Suprapubic skin (tissue), 4 donors: Measurements from ENCODE around the gene NCOA4. TPM values are rescaled to one million over a fixed set of nuclear protein-coding genes. Genes with fewer than 3 reads are reported as not detected.
A peak's percentile ranks its signal among the peaks of the same experiment; 100 is the strongest.

Experiments used
- DNase-seq, 2 donors: peaks; one replicate each; pipeline ENCODE4 v3.0.0-alpha.2; 2019; ENCODE audit warnings: low spot score in 2 of 2
- H3K27ac ChIP-seq: fragments of 200-600 bp; sonication (generic); one replicate; pipeline ENCODE4 v1.5.1; 2019
- H3K27me3 ChIP-seq: fragments of 200-600 bp; sonication (generic); one replicate; pipeline ENCODE4 v1.5.1; 2019
- H3K36me3 ChIP-seq: fragments of 200-600 bp; sonication (generic); one replicate; pipeline ENCODE4 v1.5.1; 2019
- H3K4me1 ChIP-seq: fragments of 200-600 bp; sonication (generic); one replicate; pipeline ENCODE4 v1.5.1; 2019
- H3K4me3 ChIP-seq: fragments of 200-600 bp; sonication (generic); one replicate; pipeline ENCODE4 v1.5.1; 2019; ENCODE audit warnings: mild to moderate bottlenecking
- H3K9me3 ChIP-seq: fragments of 200-600 bp; sonication (generic); one replicate; pipeline ENCODE4 v1.5.1; 2019
- EP300 ChIP-seq: sonication (generic); formaldehyde crosslinking; IDR thresholded peaks from one replicate; pipeline ENCODE4 v1.6.1; 2017; ENCODE audit warnings: antibody characterized with exemption
- POLR2A ChIP-seq, 2 donors: fragments of 450-650 bp; IDR thresholded peaks; one replicate each; pipeline ENCODE4 v1.6.1; 2017; ENCODE audit warnings: antibody characterized with exemption in 2 of 2, mild to moderate bottlenecking in 2 of 2, moderate library complexity in 2 of 2
- POLR2AphosphoS5 ChIP-seq, 3 donors: sonication (generic); formaldehyde crosslinking; IDR thresholded peaks; one replicate each; pipeline ENCODE4 v1.6.1; 2017; ENCODE audit warnings: antibody characterized with exemption in 3 of 3
- WGBS: methylation state at CpG from one replicate; pipeline ENCODE4 v1.1.5; 2018; 5-methylcytosine and 5-hydroxymethylcytosine counted together
- total RNA-seq, 4 donors: library from RNA; depleted of rRNA; stranded (reverse); fragments of >200 nt; gene quantifications; one replicate each; pipeline ENCODE4 v1.1.0, GENCODE V29; 2016
- TF ChIP-seq, protein P1 (sequence below), 2 donors: fragments of 200-600 bp in 1 of 2; fragments of 450-650 bp in 1 of 2; sonication (generic) in 1 of 2; IDR thresholded peaks; one replicate each; pipeline ENCODE4 v1.5.1; 2016 to 2019; ENCODE audit warnings: antibody characterized with exemption in 2 of 2, mild to moderate bottlenecking in 1 of 2, moderate library complexity in 1 of 2

NCOA4 gene
- 100 to 1,000 TPM; 117 to 170 (median 151) TPM for total RNA-seq

DNA sequence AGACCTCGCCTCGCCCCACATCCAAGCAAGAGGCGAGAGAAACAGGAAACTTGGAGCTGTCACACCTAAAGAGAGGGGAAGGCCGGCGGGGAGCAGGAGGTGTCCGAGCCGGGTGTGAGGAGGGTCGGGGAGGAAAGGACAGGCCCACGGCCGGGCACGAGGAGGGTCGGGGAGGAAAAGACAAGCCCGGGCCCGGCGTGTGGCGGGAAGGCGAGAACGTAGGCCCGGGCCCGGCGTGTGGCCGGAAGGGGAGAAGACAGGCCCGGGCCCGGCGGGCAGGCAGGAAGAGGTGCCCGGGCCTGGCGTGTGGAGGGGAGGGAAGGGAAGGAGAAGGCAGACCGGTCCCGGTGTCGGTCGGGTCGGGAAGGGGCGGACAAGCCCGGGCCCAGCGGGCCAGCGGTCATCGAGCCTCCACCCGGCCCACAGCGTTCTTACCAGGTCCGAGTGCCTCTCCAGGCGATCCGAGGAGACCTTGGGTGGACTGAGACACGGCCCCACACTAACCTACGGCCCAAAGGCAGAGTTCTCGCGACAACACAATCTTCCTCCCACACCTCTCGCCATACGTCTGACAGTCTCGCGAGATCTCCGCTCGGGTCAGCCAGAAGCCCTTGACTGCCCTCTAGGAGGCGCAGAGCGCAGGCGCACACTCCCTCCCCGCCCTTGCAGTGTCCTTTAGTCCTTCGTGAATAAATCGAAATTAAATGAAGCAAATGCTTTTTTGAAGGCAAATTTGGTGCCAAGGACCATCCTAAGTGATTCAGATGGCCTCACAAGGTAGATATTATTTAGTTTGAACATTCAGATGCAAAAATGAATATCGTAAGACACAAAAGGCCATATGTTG lies at the start of gene NCOA4:
TSS of gene NCOA4 (minus strand) at position 533 of the 847 bp plus-strand sequence. CDS start 13,943 bp downstream, outside the sequence.
- H3K4me3 ChIP-seq = peak within 1 kb of the TSS; percentile 69
- no peaks in the 10 kb centered on the region for H3K27me3 ChIP-seq
- no peaks in the 10 kb centered on the region for H3K9me3 ChIP-seq
- peak within 1 kb of the TSS; percentile 94 for H3K27ac ChIP-seq
- WGBS = 2% methylated on average over 46 of the region's 59 CpGs
- peaks cover 48% of the 10 kb centered on the region for H3K4me1 ChIP-seq
- peak; percentile 98 to 99 for DNase-seq
- H3K36me3 ChIP-seq = no peaks in the 10 kb centered on the region
- TF ChIP-seq, protein P1, sequence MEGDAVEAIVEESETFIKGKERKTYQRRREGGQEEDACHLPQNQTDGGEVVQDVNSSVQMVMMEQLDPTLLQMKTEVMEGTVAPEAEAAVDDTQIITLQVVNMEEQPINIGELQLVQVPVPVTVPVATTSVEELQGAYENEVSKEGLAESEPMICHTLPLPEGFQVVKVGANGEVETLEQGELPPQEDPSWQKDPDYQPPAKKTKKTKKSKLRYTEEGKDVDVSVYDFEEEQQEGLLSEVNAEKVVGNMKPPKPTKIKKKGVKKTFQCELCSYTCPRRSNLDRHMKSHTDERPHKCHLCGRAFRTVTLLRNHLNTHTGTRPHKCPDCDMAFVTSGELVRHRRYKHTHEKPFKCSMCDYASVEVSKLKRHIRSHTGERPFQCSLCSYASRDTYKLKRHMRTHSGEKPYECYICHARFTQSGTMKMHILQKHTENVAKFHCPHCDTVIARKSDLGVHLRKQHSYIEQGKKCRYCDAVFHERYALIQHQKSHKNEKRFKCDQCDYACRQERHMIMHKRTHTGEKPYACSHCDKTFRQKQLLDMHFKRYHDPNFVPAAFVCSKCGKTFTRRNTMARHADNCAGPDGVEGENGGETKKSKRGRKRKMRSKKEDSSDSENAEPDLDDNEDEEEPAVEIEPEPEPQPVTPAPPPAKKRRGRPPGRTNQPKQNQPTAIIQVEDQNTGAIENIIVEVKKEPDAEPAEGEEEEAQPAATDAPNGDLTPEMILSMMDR (IDR thresholded peaks at IDR 0.05) = peak; percentile 75 to 88
- TF ChIP-seq POLR2A (IDR thresholded peaks at IDR 0.05) (peak in 1 of 2 donors; percentile 79), EP300 (no peak), POLR2AphosphoS5 (IDR thresholded peaks at IDR 0.05) (peak in 2 of 3 donors; percentile 21 to 62)

DNA sequence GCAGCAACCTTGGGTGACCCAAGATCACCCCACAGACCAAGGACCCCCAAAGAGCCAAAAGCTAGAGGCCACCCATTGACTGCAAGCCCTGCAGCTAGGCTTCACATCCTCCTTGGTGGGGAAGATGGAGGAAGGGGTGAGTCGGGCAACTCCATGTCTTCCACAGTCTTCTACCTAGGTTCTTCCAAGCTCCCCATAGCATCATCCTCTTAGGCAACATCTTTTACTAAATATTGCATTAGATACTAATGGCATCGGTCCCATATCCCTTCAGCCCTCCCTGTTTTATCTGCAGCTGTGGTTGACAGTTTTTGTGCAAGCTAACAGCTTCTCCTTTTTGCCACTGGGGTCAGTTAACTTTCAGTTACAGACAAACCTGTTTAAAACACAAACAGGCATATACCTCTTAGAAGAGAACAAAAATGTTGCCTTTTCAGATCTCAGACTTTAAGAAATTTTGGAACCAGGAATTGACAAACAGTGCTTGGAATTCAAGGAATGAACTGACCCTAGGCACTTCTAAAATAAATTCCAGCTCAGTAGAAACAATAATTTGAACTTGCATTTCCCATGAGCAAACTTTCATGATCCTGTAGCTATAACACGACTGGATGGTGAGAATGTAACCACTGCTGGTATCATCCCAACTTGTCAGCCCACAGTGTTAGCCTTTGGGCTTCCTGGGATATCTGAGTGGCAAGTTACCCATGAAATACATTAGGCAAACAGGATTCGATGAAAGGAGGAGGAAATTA lies 49.6 kb upstream of the NCOA4 start:
- peak in 1 of 2 donors; percentile 4 for DNase-seq
- Histone ChIP-seq H3K36me3 (no peaks in the 10 kb centered on the region), H3K27me3 (no peaks in the 10 kb centered on the region), H3K9me3 (no peaks in the 10 kb centered on the region), H3K4me1 (no peaks in the 10 kb centered on the region), H3K4me3 (no peak overlapping the region), H3K27ac (no peak overlapping the region)
- TF ChIP-seq, protein P1 (IDR thresholded peaks at IDR 0.05) = no peak
- TF ChIP-seq EP300 (no peak), POLR2A (IDR thresholded peaks at IDR 0.05) (no peak), POLR2AphosphoS5 (IDR thresholded peaks at IDR 0.05) (no peak)
- WGBS = 57% methylated on average over 4 of the region's 4 CpGs

DNA sequence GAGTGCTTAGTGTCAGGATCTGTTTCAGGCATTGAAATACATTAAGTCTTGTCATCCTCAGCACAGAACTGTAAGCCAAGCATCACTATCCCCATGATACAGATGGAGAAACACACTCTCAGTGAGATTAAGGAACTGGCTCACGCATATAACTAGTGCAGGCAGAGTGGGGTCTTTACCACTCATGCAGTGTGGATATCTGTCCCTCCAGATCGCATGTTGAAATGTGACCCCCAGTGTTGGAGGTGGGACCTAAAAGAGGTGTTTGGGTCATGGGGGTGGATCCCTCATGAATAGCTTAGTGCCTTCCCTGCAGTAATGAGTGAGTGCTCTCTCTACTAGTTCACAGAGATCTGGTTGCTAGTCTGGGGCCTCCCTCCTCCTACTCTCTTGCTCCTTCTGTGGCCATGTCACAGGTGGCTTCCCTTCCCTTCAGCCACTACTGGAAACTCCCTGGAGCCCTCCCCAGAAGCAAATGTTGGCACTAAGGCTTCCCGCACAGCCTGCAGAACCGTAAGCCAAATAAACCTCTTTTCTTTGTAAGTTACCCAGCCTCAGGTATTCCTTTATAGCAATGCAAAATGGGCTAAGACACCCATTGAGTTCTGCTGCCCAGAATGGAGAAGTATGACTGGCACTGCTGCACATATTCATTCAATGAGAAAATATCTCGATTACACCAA lies 47.4 kb upstream of the NCOA4 start:
- no peak overlapping the region for H3K4me3 ChIP-seq
- 82% methylated on average over 5 of the region's 5 CpGs for WGBS

DNA sequence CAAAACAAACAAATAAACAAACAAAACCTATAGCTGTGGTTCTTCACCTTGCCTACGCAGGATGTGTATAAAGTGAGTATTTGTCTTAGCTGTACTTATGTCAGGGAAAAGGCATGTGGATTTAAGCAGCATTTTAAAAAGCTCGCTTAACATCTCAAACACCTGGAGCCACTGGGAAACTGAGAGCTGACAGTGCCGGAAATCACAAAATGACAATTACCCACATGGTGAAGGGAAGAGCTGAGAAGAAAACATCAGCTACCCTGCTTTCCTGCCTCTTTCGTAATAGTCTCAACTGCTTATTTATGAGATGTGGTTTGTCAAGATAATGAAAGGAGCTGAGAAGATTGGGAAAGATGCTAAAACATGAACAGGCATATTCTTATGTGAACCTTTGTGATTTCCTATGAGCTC lies 46.7 kb upstream of the NCOA4 start:
- no peaks in the 10 kb centered on the region for H3K4me1 ChIP-seq
- H3K27ac ChIP-seq = no peak overlapping the region
- H3K36me3 ChIP-seq = no peaks in the 10 kb centered on the region
- H3K9me3 ChIP-seq = no peaks in the 10 kb centered on the region
- no peak overlapping the region for H3K4me3 ChIP-seq
- DNase-seq = no peak
- no peaks in the 10 kb centered on the region for H3K27me3 ChIP-seq
- WGBS = 66% methylated on average over 4 of the region's 4 CpGs
- TF ChIP-seq POLR2AphosphoS5 (IDR thresholded peaks at IDR 0.05) (no peak), POLR2A (IDR thresholded peaks at IDR 0.05) (no peak), EP300 (no peak)
- TF ChIP-seq, protein P1 (IDR thresholded peaks at IDR 0.05) = no peak

More for the DNA sequence above, 47.4 kb upstream of the NCOA4 start:
- Histone ChIP-seq H3K27ac (no peak overlapping the region), H3K4me1 (no peaks in the 10 kb centered on the region), H3K9me3 (no peaks in the 10 kb centered on the region), H3K27me3 (no peaks in the 10 kb centered on the region), H3K36me3 (no peaks in the 10 kb centered on the region)
- DNase-seq = no peak
- TF ChIP-seq POLR2A (IDR thresholded peaks at IDR 0.05) (no peak), EP300 (no peak), POLR2AphosphoS5 (IDR thresholded peaks at IDR 0.05) (no peak)
- TF ChIP-seq, protein P1 (IDR thresholded peaks at IDR 0.05) = no peak
